Prostate gland (tissue), 2 donors: ENCODE data around the gene STK24.

Experiments
- POLR2A ChIP-seq: fragments of 450-650 bp; IDR thresholded peaks from one replicate; pipeline ENCODE4 v1.6.1; 2016; ENCODE audit warnings: antibody characterized with exemption, mild to moderate bottlenecking
- TF ChIP-seq, protein P1 (sequence below), 4 experiments: fragments of 200-600 bp in 2 of 4; fragments of 450-650 bp in 2 of 4; sonication (generic) in 2 of 4; IDR thresholded peaks; 1 replicate in 3 of 4; 2 replicates in 1 of 4; pipeline ENCODE4 v1.5.1; 2016 to 2019; ENCODE audit warnings: antibody characterized with exemption in 4 of 4, mild to moderate bottlenecking in 2 of 4, moderate library complexity in 2 of 4

DNA sequence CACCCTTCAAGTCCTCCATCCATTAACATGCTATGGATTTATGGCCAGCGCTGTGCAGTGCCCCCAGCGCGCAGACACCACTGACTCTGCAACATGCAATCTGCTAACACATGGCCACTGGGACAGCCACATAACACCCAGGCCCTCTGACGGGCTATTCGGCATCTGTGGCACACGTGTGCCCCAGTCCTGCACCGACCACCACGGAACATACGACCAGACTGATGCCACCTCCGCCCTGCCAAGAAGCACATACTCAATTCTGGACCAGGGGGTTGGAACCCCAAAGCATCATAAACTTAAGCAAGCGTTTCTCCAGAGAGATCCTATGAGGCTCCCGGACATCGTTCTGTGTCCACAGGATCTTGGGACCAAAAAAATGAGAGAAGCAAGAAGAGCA, 9.8 kb downstream of the STK24 start:
- TF ChIP-seq, protein P1, sequence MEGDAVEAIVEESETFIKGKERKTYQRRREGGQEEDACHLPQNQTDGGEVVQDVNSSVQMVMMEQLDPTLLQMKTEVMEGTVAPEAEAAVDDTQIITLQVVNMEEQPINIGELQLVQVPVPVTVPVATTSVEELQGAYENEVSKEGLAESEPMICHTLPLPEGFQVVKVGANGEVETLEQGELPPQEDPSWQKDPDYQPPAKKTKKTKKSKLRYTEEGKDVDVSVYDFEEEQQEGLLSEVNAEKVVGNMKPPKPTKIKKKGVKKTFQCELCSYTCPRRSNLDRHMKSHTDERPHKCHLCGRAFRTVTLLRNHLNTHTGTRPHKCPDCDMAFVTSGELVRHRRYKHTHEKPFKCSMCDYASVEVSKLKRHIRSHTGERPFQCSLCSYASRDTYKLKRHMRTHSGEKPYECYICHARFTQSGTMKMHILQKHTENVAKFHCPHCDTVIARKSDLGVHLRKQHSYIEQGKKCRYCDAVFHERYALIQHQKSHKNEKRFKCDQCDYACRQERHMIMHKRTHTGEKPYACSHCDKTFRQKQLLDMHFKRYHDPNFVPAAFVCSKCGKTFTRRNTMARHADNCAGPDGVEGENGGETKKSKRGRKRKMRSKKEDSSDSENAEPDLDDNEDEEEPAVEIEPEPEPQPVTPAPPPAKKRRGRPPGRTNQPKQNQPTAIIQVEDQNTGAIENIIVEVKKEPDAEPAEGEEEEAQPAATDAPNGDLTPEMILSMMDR (IDR thresholded peaks at IDR 0.05), result no peak
- no peak for TF ChIP-seq POLR2A
